WTC11 (cell line): ENCODE results near the gene CDH9. TPM values are rescaled to one million over a fixed set of nuclear protein-coding genes. Genes with fewer than 3 reads are reported as not detected.

Experiments
- ATAC-seq: fragments of 200-7000 bp; cut with Tn5 transposase; 2 replicates; pipeline ENCODE4 v1.10.0; 2021; ENCODE audit warnings: mild to moderate bottlenecking, moderate library complexity
- CTCF ChIA-PET: fragments of 300-600 bp; sonication (Branson Sonifier 250); formaldehyde crosslinking; loops from one replicate; lab custom pipeline; 2021; ENCODE audit warnings: antibody characterized with exemption; lab: Charles Lee
- POLR2A ChIA-PET: fragments of 350-600 bp; sonication (Branson Sonifier 250); formaldehyde crosslinking; loops from one replicate; lab custom pipeline; 2021; ENCODE audit warnings: antibody characterized with exemption; lab: Charles Lee
- DNase-seq: peaks from one replicate; pipeline ENCODE4 v3.0.0; 2021; ENCODE audit warnings: low spot score
- H3K27ac Mint-ChIP-seq: 2 replicates; pipeline ENCODE4 v1.8.0; 2021; ENCODE audit warnings: mixed read lengths
- H3K27me3 Mint-ChIP-seq: 2 replicates; pipeline ENCODE4 v1.8.0; 2021; ENCODE audit warnings: low read depth, mild to moderate bottlenecking, moderate library complexity, mixed read lengths
- H3K36me3 Mint-ChIP-seq: 2 replicates; pipeline ENCODE4 v1.8.0; 2021; ENCODE audit warnings: mixed read lengths
- H3K4me1 Mint-ChIP-seq: 2 replicates; pipeline ENCODE4 v1.8.0; 2022; ENCODE audit warnings: mixed read lengths
- H3K4me3 Mint-ChIP-seq: 2 replicates; pipeline ENCODE4 v1.8.0; 2021; ENCODE audit warnings: mild to moderate bottlenecking, moderate library complexity, mixed read lengths
- H3K9me3 Mint-ChIP-seq: 2 replicates; pipeline ENCODE4 v1.8.0; 2021; ENCODE audit warnings: mixed read lengths
- ATF1 ChIP-seq: sonication (generic); formaldehyde crosslinking; IDR thresholded peaks from 2 replicates; pipeline ENCODE4 v1.8.1; 2023; ENCODE audit warnings: mild to moderate bottlenecking, moderate library complexity, missing genetic modification reagents
- ATF3 ChIP-seq: sonication (generic); formaldehyde crosslinking; conservative IDR thresholded peaks from 2 replicates; pipeline ENCODE4 v1.8.1; 2022; ENCODE audit warnings: mild to moderate bottlenecking, missing genetic modification reagents
- ATF6 ChIP-seq: sonication (generic); formaldehyde crosslinking; IDR thresholded peaks from 2 replicates; pipeline ENCODE4 v1.8.1; 2023; ENCODE audit warnings: mild to moderate bottlenecking, missing genetic modification reagents
- CBFB ChIP-seq: sonication (generic); formaldehyde crosslinking; IDR thresholded peaks from 2 replicates; pipeline ENCODE4 v1.8.1; 2022; ENCODE audit warnings: mild to moderate bottlenecking, low read depth, missing genetic modification reagents
- CREM ChIP-seq: sonication (generic); formaldehyde crosslinking; IDR thresholded peaks from 2 replicates; pipeline ENCODE4 v1.8.1; 2022; ENCODE audit warnings: mild to moderate bottlenecking, missing genetic modification reagents, moderate library complexity
- E2F5 ChIP-seq: sonication (generic); formaldehyde crosslinking; IDR thresholded peaks from 2 replicates; pipeline ENCODE4 v1.8.1; 2022; ENCODE audit warnings: mild to moderate bottlenecking, moderate library complexity, missing genetic modification reagents
- EMX1 ChIP-seq: fragments of 250-450 bp; sonication (Bioruptor Pico); IDR thresholded peaks from 2 replicates; pipeline ENCODE4 v1.8.0; 2021; ENCODE audit warnings: mild to moderate bottlenecking
- FOXP1 ChIP-seq: sonication (generic); formaldehyde crosslinking; IDR thresholded peaks from 2 replicates; pipeline ENCODE4 v1.8.0; 2022; ENCODE audit warnings: missing genetic modification reagents, mild to moderate bottlenecking, moderate library complexity, borderline replicate concordance
- NFYB ChIP-seq: sonication (generic); formaldehyde crosslinking; conservative IDR thresholded peaks from 2 replicates; pipeline ENCODE4 v1.8.0; 2022; ENCODE audit warnings: low read depth, missing genetic modification reagents
- NR1H2 ChIP-seq: sonication (generic); formaldehyde crosslinking; IDR thresholded peaks from 2 replicates; pipeline ENCODE4 v1.9.0; 2021; ENCODE audit warnings: mild to moderate bottlenecking, moderate library complexity, missing genetic modification reagents
- NR2C2 ChIP-seq: sonication (generic); formaldehyde crosslinking; IDR thresholded peaks from 2 replicates; pipeline ENCODE4 v1.8.0; 2022; ENCODE audit warnings: mild to moderate bottlenecking, missing genetic modification reagents
- PRRX2 ChIP-seq: fragments of 250-450 bp; sonication (Bioruptor Pico); IDR thresholded peaks from 2 replicates; pipeline ENCODE4 v1.8.0; 2021; ENCODE audit warnings: mild to moderate bottlenecking
- RELA ChIP-seq: sonication (generic); formaldehyde crosslinking; IDR thresholded peaks from 2 replicates; pipeline ENCODE4 v1.8.1; 2022; ENCODE audit warnings: missing genetic modification reagents, mild to moderate bottlenecking, borderline replicate concordance
- TCF7 ChIP-seq: sonication (generic); formaldehyde crosslinking; IDR thresholded peaks from 2 replicates; pipeline ENCODE4 v1.8.0; 2022; ENCODE audit warnings: mild to moderate bottlenecking, low read depth, missing genetic modification reagents, moderate library complexity
- TEAD1 ChIP-seq: sonication (generic); formaldehyde crosslinking; IDR thresholded peaks from 2 replicates; pipeline ENCODE4 v1.8.0; 2022; ENCODE audit warnings: mild to moderate bottlenecking, missing genetic modification reagents
- TEAD4 ChIP-seq: sonication (generic); formaldehyde crosslinking; IDR thresholded peaks from 2 replicates; pipeline ENCODE4 v1.8.0; 2022; ENCODE audit warnings: mild to moderate bottlenecking, missing genetic modification reagents
- USF2 ChIP-seq: sonication (generic); formaldehyde crosslinking; IDR thresholded peaks from 2 replicates; pipeline ENCODE4 v1.8.1; 2023; ENCODE audit warnings: mild to moderate bottlenecking, missing genetic modification reagents, moderate library complexity
- ZNF121 ChIP-seq: sonication (generic); formaldehyde crosslinking; IDR thresholded peaks from 2 replicates; pipeline ENCODE4 v1.8.0; 2023; ENCODE audit warnings: missing genetic modification reagents
- ZNF263 ChIP-seq: sonication (generic); formaldehyde crosslinking; IDR thresholded peaks from 2 replicates; pipeline ENCODE4 v1.8.1; 2022; ENCODE audit warnings: low read depth, mild to moderate bottlenecking, moderate library complexity, missing genetic modification reagents
- ZNF281 ChIP-seq: sonication (generic); formaldehyde crosslinking; IDR thresholded peaks from 2 replicates; pipeline ENCODE4 v1.8.0; 2023; ENCODE audit warnings: mild to moderate bottlenecking, missing genetic modification reagents
- ZNF423 ChIP-seq: fragments of 250-450 bp; sonication (Bioruptor Pico); IDR thresholded peaks from 2 replicates; pipeline ENCODE4 v2.1.2; 2022; ENCODE audit warnings: mild to moderate bottlenecking, moderate library complexity
- total RNA-seq: library from RNA; stranded (reverse); gene quantifications from 3 replicates; pipeline ENCODE4 v1.2.3, GENCODE V29; 2021
- TF ChIP-seq, protein P1 (sequence below): fragments of 250-450 bp; sonication (Bioruptor Pico); IDR thresholded peaks from 2 replicates; pipeline ENCODE4 v1.8.0; 2021; ENCODE audit warnings: mild to moderate bottlenecking
- TF ChIP-seq, protein P2 (sequence below): sonication (generic); formaldehyde crosslinking; IDR thresholded peaks from 2 replicates; pipeline ENCODE4 v1.8.0; 2023; ENCODE audit warnings: missing genetic modification reagents

CDH9 gene
- total RNA-seq, 1 experiment from 2014 or later: 0.48 TPM

DNA sequence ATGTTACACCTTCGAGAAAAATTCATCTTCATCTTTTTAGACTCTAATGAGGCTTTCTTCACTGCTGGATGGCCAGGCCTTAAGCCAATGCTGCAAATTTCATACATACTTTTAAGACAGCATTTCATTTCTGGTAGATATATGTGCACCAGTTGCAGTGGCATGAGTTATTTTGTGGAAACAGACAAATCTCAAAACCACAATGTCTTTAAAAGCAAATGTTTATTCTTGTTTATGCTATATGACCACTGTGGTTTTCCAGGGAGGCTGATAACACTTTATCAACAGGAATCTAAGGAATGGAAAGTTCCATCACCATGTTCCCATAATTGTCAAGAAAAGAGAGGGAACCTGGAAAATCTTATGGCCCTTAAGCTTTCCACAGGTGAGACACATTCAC, 27.7 kb downstream of the CDH9 start (continued):
- TF ChIP-seq, protein P1, sequence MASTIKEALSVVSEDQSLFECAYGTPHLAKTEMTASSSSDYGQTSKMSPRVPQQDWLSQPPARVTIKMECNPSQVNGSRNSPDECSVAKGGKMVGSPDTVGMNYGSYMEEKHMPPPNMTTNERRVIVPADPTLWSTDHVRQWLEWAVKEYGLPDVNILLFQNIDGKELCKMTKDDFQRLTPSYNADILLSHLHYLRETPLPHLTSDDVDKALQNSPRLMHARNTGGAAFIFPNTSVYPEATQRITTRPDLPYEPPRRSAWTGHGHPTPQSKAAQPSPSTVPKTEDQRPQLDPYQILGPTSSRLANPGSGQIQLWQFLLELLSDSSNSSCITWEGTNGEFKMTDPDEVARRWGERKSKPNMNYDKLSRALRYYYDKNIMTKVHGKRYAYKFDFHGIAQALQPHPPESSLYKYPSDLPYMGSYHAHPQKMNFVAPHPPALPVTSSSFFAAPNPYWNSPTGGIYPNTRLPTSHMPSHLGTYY (CRISPR knock-in tag): no peak
- no peak for TF ChIP-seq NR2C2 (CRISPR knock-in tag)
- no peak for TF ChIP-seq TEAD1 (CRISPR knock-in tag)

GRCh38 chr5:27009540-27009915, 28.9 kb downstream of the CDH9 start:
- H3K36me3 Mint-ChIP-seq: no peaks in the 10 kb centered on the region
- no peaks in the 10 kb centered on the region for H3K4me1 Mint-ChIP-seq
- H3K9me3 Mint-ChIP-seq: peaks cover 14% of the 10 kb centered on the region
- no peak overlapping the region for H3K4me3 Mint-ChIP-seq
- no peak overlapping the region for H3K27ac Mint-ChIP-seq
- POLR2A ChIA-PET: no interaction called here
- no peaks in the 10 kb centered on the region for H3K27me3 Mint-ChIP-seq
- DNase-seq (no peak), ATAC-seq (no peak)
- CTCF ChIA-PET: no interaction called here
- TF ChIP-seq EMX1 (CRISPR knock-in tag): no peak
- no peak for TF ChIP-seq NFYB
- no peak for TF ChIP-seq ATF1 (CRISPR knock-in tag)
- TF ChIP-seq, protein P2, sequence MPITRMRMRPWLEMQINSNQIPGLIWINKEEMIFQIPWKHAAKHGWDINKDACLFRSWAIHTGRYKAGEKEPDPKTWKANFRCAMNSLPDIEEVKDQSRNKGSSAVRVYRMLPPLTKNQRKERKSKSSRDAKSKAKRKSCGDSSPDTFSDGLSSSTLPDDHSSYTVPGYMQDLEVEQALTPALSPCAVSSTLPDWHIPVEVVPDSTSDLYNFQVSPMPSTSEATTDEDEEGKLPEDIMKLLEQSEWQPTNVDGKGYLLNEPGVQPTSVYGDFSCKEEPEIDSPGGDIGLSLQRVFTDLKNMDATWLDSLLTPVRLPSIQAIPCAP (CRISPR knock-in tag): no peak
- no peak for TF ChIP-seq TEAD4 (CRISPR knock-in tag)
- no peak for TF ChIP-seq ATF3 (CRISPR knock-in tag)
- no peak for TF ChIP-seq ZNF121 (CRISPR knock-in tag)
- TF ChIP-seq FOXP1 (CRISPR knock-in tag): no peak
- TF ChIP-seq TCF7 (CRISPR knock-in tag): no peak
- TF ChIP-seq E2F5 (CRISPR knock-in tag): no peak

GRCh38 chr5:27008604-27009539, 29.5 kb downstream of the CDH9 start:
- no peak for DNase-seq
- no peak for ATAC-seq
- Mint-ChIP-seq H3K4me1 (no peaks in the 10 kb centered on the region), H3K27ac (no peak overlapping the region), H3K4me3 (no peak overlapping the region), H3K27me3 (no peaks in the 10 kb centered on the region), H3K36me3 (no peaks in the 10 kb centered on the region), H3K9me3 (peaks cover 16% of the 10 kb centered on the region)
- ChIA-PET CTCF (no interaction called here), POLR2A (no interaction called here)
- no peak for TF ChIP-seq NR1H2 (CRISPR knock-in tag)
- no peak for TF ChIP-seq CBFB (CRISPR knock-in tag)
- no peak for TF ChIP-seq ZNF281 (CRISPR knock-in tag)
- TF ChIP-seq NFYB: no peak
- no peak for TF ChIP-seq ZNF423
- TF ChIP-seq USF2: no peak
- no peak for TF ChIP-seq RELA (CRISPR knock-in tag)
- TF ChIP-seq PRRX2 (CRISPR knock-in tag): no peak
- no peak for TF ChIP-seq ZNF263 (CRISPR knock-in tag)
- TF ChIP-seq CREM: no peak
- no peak for TF ChIP-seq ATF6 (CRISPR knock-in tag)
